WTC11 (cell line): ENCODE results near the gene MAP4K1. TPM values are rescaled to one million over a fixed set of nuclear protein-coding genes. Genes with fewer than 3 reads are reported as not detected.

ENCODE experiments used
- ATAC-seq: fragments of 200-7000 bp; cut with Tn5 transposase; 2 replicates; pipeline ENCODE4 v1.10.0; 2021; ENCODE audit warnings: mild to moderate bottlenecking, moderate library complexity
- CTCF ChIA-PET: fragments of 300-600 bp; sonication (Branson Sonifier 250); formaldehyde crosslinking; loops from one replicate; lab custom pipeline; 2021; ENCODE audit warnings: antibody characterized with exemption; lab: Charles Lee
- POLR2A ChIA-PET: fragments of 350-600 bp; sonication (Branson Sonifier 250); formaldehyde crosslinking; loops from one replicate; lab custom pipeline; 2021; ENCODE audit warnings: antibody characterized with exemption; lab: Charles Lee
- DNase-seq: peaks from one replicate; pipeline ENCODE4 v3.0.0; 2021; ENCODE audit warnings: low spot score
- H3K27ac Mint-ChIP-seq: 2 replicates; pipeline ENCODE4 v1.8.0; 2021; ENCODE audit warnings: mixed read lengths
- H3K27me3 Mint-ChIP-seq: 2 replicates; pipeline ENCODE4 v1.8.0; 2021; ENCODE audit warnings: low read depth, mild to moderate bottlenecking, moderate library complexity, mixed read lengths
- H3K36me3 Mint-ChIP-seq: 2 replicates; pipeline ENCODE4 v1.8.0; 2021; ENCODE audit warnings: mixed read lengths
- H3K4me1 Mint-ChIP-seq: 2 replicates; pipeline ENCODE4 v1.8.0; 2022; ENCODE audit warnings: mixed read lengths
- H3K4me3 Mint-ChIP-seq: 2 replicates; pipeline ENCODE4 v1.8.0; 2021; ENCODE audit warnings: mild to moderate bottlenecking, moderate library complexity, mixed read lengths
- H3K9me3 Mint-ChIP-seq: 2 replicates; pipeline ENCODE4 v1.8.0; 2021; ENCODE audit warnings: mixed read lengths
- ATF1 ChIP-seq: sonication (generic); formaldehyde crosslinking; IDR thresholded peaks from 2 replicates; pipeline ENCODE4 v1.8.1; 2023; ENCODE audit warnings: mild to moderate bottlenecking, moderate library complexity, missing genetic modification reagents
- EMX1 ChIP-seq: fragments of 250-450 bp; sonication (Bioruptor Pico); IDR thresholded peaks from 2 replicates; pipeline ENCODE4 v1.8.0; 2021; ENCODE audit warnings: mild to moderate bottlenecking
- ETV6 ChIP-seq: sonication (generic); formaldehyde crosslinking; IDR thresholded peaks from 2 replicates; pipeline ENCODE4 v1.8.1; 2022; ENCODE audit warnings: mild to moderate bottlenecking, missing genetic modification reagents
- MYBL2 ChIP-seq: sonication (generic); formaldehyde crosslinking; IDR thresholded peaks from 2 replicates; pipeline ENCODE4 v1.8.1; 2023; ENCODE audit warnings: mild to moderate bottlenecking, moderate library complexity, missing genetic modification reagents
- SOX15 ChIP-seq: fragments of 250-450 bp; sonication (Bioruptor Pico); IDR thresholded peaks from 2 replicates; pipeline ENCODE4 v1.9.0; 2021; ENCODE audit warnings: mild to moderate bottlenecking
- TCF7 ChIP-seq: sonication (generic); formaldehyde crosslinking; IDR thresholded peaks from 2 replicates; pipeline ENCODE4 v1.8.0; 2022; ENCODE audit warnings: mild to moderate bottlenecking, low read depth, missing genetic modification reagents, moderate library complexity
- ZNF671 ChIP-seq: fragments of 250-450 bp; sonication (Bioruptor Pico); IDR thresholded peaks from 2 replicates; pipeline ENCODE4 v1.8.0; 2021; ENCODE audit warnings: mild to moderate bottlenecking
- total RNA-seq: library from RNA; stranded (reverse); gene quantifications from 3 replicates; pipeline ENCODE4 v1.2.3, GENCODE V29; 2021
- TF ChIP-seq, protein P1 (sequence below): sonication (generic); formaldehyde crosslinking; IDR thresholded peaks from 2 replicates; pipeline ENCODE4 v1.8.1; 2023; ENCODE audit warnings: mild to moderate bottlenecking, missing genetic modification reagents
- TF ChIP-seq, protein P2 (sequence below): fragments of 250-450 bp; sonication (Bioruptor Pico); IDR thresholded peaks from 2 replicates; pipeline ENCODE4 v1.9.0; 2021; ENCODE audit warnings: mild to moderate bottlenecking, borderline replicate concordance
- TF ChIP-seq, protein P3 (sequence below): sonication (generic); formaldehyde crosslinking; IDR thresholded peaks from 2 replicates; pipeline ENCODE4 v1.8.1; 2023; ENCODE audit warnings: mild to moderate bottlenecking, missing genetic modification reagents, moderate library complexity
- TF ChIP-seq, protein P4 (sequence below): sonication (generic); formaldehyde crosslinking; IDR thresholded peaks from 2 replicates; pipeline ENCODE4 v1.8.0; 2023; ENCODE audit warnings: mild to moderate bottlenecking, missing genetic modification reagents
- TF ChIP-seq, protein P5 (sequence below): sonication (generic); formaldehyde crosslinking; IDR thresholded peaks from 2 replicates; pipeline ENCODE4 v1.8.1; 2023; ENCODE audit warnings: mild to moderate bottlenecking, missing genetic modification reagents, moderate library complexity

MAP4K1 gene
- total RNA-seq, 1 experiment from 2014 or later = 14.0 TPM

DNA sequence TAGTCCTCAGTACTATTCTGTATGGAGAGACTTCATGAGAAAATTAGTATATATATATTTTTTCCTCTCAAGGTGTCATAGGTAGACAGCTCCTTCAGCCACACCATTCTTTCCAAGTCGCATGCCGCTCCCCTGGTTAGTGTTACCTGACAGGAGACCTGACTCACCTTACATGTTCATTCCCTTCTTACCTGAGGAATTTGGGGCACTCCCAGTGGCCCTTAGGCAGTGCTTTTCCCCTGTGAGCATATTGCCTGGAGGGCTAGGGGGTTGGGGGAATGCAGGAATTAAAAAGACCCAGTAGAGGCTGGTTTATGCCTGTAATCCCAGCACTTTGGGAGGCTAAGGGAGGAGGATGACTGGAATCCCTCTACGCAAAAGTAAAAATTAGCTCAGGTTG is 20.7 kb upstream of the MAP4K1 start:
- no peak overlapping the region for H3K4me3 Mint-ChIP-seq
- no peaks in the 10 kb centered on the region for H3K27me3 Mint-ChIP-seq
- CTCF ChIA-PET = interaction anchor here (2.2 to 5.6 kb wide), 2 partner anchors 9 to 19 kb away, joined by 8 to 101 read pairs; partner anchors contain the start of gene ACTN4
- peaks cover 27% of the 10 kb centered on the region for H3K4me1 Mint-ChIP-seq
- H3K27ac Mint-ChIP-seq = peak overlapping the region; percentile 36; the same call in 1 of the 2 replicates
- no peak for TF ChIP-seq ATF1 (CRISPR knock-in tag)
- TF ChIP-seq TCF7 (CRISPR knock-in tag) = no peak
- TF ChIP-seq EMX1 (CRISPR knock-in tag) = no peak
- TF ChIP-seq, protein P1, sequence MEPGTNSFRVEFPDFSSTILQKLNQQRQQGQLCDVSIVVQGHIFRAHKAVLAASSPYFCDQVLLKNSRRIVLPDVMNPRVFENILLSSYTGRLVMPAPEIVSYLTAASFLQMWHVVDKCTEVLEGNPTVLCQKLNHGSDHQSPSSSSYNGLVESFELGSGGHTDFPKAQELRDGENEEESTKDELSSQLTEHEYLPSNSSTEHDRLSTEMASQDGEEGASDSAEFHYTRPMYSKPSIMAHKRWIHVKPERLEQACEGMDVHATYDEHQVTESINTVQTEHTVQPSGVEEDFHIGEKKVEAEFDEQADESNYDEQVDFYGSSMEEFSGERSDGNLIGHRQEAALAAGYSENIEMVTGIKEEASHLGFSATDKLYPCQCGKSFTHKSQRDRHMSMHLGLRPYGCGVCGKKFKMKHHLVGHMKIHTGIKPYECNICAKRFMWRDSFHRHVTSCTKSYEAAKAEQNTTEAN (CRISPR knock-in tag) = no peak
- TF ChIP-seq, protein P2, sequence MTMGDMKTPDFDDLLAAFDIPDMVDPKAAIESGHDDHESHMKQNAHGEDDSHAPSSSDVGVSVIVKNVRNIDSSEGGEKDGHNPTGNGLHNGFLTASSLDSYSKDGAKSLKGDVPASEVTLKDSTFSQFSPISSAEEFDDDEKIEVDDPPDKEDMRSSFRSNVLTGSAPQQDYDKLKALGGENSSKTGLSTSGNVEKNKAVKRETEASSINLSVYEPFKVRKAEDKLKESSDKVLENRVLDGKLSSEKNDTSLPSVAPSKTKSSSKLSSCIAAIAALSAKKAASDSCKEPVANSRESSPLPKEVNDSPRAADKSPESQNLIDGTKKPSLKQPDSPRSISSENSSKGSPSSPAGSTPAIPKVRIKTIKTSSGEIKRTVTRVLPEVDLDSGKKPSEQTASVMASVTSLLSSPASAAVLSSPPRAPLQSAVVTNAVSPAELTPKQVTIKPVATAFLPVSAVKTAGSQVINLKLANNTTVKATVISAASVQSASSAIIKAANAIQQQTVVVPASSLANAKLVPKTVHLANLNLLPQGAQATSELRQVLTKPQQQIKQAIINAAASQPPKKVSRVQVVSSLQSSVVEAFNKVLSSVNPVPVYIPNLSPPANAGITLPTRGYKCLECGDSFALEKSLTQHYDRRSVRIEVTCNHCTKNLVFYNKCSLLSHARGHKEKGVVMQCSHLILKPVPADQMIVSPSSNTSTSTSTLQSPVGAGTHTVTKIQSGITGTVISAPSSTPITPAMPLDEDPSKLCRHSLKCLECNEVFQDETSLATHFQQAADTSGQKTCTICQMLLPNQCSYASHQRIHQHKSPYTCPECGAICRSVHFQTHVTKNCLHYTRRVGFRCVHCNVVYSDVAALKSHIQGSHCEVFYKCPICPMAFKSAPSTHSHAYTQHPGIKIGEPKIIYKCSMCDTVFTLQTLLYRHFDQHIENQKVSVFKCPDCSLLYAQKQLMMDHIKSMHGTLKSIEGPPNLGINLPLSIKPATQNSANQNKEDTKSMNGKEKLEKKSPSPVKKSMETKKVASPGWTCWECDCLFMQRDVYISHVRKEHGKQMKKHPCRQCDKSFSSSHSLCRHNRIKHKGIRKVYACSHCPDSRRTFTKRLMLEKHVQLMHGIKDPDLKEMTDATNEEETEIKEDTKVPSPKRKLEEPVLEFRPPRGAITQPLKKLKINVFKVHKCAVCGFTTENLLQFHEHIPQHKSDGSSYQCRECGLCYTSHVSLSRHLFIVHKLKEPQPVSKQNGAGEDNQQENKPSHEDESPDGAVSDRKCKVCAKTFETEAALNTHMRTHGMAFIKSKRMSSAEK = no peak
- TF ChIP-seq, protein P3, sequence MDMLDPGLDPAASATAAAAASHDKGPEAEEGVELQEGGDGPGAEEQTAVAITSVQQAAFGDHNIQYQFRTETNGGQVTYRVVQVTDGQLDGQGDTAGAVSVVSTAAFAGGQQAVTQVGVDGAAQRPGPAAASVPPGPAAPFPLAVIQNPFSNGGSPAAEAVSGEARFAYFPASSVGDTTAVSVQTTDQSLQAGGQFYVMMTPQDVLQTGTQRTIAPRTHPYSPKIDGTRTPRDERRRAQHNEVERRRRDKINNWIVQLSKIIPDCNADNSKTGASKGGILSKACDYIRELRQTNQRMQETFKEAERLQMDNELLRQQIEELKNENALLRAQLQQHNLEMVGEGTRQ = no peak
- no peak for TF ChIP-seq ZNF671 (CRISPR knock-in tag)
- ATAC-seq (no peak), DNase-seq (no peak)
- POLR2A ChIA-PET = no interaction called here
- H3K36me3 Mint-ChIP-seq = peaks cover 17% of the 10 kb centered on the region
- no peaks in the 10 kb centered on the region for H3K9me3 Mint-ChIP-seq

DNA sequence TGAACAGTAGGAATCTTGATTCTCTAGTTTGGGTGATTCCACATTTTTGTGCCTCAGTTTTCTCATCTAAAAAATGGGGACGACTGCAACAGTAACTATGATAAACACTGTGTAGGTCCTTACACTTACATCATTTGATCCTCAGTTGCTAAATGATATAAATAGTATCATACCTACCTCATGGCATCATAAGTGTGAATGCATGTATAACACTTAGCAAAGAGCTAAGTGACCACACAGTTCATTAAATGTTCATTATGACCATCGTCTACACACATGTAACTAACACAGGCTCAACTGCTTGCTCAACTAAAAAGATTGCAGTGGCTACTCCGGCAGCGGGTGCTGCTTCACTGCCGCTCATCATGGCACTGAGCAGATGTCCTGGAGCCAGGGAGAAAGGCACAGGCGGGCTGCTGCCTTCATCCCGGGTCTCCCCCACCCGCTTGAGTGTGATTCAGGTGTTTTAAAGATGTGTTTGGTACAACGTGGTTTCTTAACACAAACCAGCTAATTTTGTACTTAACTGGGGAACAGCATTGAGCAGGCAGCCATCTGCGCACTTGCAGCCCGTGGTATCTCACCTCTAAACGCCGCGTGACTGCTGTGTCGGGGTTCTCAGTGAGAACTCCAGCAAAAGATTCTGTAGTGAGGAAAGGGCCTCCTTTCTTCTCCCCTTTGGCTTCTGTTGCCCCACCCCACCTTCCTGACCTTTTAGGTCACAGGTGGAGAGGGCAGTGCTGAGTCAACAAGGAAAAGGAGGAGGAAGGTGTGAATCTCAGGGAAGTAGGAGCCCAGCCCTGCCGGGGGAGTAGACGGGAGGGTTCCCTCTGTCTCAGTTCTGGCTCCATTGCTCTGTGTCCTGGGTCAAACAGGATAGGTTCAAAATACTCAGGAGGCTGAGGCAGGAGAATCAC is 18.0 kb upstream of the MAP4K1 start:
- ATAC-seq (no peak), DNase-seq (no peak)
- CTCF ChIA-PET = interaction anchor here (0.9 to 5.6 kb wide), 17 partner anchors 12 to 233 kb away, joined by 3 to 101 read pairs (median 9); partner anchors contain the start of genes ACTN4, EIF3K and FAM98C
- Mint-ChIP-seq H3K4me3 (no peak overlapping the region), H3K4me1 (peaks cover 30% of the 10 kb centered on the region), H3K9me3 (no peaks in the 10 kb centered on the region), H3K27me3 (no peaks in the 10 kb centered on the region), H3K27ac (peak overlapping the region; percentile 41), H3K36me3 (peaks cover 41% of the 10 kb centered on the region)
- no peak for TF ChIP-seq MYBL2 (CRISPR knock-in tag)
- no peak for TF ChIP-seq SOX15 (CRISPR knock-in tag)
- TF ChIP-seq, protein P4, sequence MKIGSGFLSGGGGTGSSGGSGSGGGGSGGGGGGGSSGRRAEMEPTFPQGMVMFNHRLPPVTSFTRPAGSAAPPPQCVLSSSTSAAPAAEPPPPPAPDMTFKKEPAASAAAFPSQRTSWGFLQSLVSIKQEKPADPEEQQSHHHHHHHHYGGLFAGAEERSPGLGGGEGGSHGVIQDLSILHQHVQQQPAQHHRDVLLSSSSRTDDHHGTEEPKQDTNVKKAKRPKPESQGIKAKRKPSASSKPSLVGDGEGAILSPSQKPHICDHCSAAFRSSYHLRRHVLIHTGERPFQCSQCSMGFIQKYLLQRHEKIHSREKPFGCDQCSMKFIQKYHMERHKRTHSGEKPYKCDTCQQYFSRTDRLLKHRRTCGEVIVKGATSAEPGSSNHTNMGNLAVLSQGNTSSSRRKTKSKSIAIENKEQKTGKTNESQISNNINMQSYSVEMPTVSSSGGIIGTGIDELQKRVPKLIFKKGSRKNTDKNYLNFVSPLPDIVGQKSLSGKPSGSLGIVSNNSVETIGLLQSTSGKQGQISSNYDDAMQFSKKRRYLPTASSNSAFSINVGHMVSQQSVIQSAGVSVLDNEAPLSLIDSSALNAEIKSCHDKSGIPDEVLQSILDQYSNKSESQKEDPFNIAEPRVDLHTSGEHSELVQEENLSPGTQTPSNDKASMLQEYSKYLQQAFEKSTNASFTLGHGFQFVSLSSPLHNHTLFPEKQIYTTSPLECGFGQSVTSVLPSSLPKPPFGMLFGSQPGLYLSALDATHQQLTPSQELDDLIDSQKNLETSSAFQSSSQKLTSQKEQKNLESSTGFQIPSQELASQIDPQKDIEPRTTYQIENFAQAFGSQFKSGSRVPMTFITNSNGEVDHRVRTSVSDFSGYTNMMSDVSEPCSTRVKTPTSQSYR = no peak
- TF ChIP-seq, protein P5, sequence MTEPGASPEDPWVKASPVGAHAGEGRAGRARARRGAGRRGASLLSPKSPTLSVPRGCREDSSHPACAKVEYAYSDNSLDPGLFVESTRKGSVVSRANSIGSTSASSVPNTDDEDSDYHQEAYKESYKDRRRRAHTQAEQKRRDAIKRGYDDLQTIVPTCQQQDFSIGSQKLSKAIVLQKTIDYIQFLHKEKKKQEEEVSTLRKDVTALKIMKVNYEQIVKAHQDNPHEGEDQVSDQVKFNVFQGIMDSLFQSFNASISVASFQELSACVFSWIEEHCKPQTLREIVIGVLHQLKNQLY (CRISPR knock-in tag) = no peak
- TF ChIP-seq, protein P3 = no peak
- no peak for TF ChIP-seq ETV6 (CRISPR knock-in tag)
- POLR2A ChIA-PET = interaction anchor here (0.7 to 1.5 kb wide), 3 partner anchors 29 to 83 kb away, joined by 3 to 4 read pairs (median 3); no protein-coding TSS in a partner anchor
